Panc1 (cell line): Measurements from ENCODE around the gene KLC1. TPM values are rescaled to one million over a fixed set of nuclear protein-coding genes. Genes with fewer than 3 reads are reported as not detected.

ENCODE experiments used
- ATAC-seq: fragments of 200-7000 bp; cut with Tn5 transposase; 2 replicates; pipeline ENCODE4 v1.9.1; 2020; ENCODE audit warnings: mild to moderate bottlenecking, moderate library complexity
- BruUV-seq: library from RNA; stranded (reverse); fragments of 400-500 nt; replicated peaks from 2 replicates; lab custom pipeline; 2021; lab: Mats Ljungman, UMichigan
- CTCF ChIA-PET: fragments of 300-600 bp; sonication (Branson Sonifier 250); formaldehyde crosslinking; loops from one replicate; lab custom pipeline; 2022; ENCODE audit warnings: antibody characterized with exemption; lab: Charles Lee
- POLR2A ChIA-PET: fragments of 300-600 bp; sonication (Branson Sonifier 250); formaldehyde crosslinking; loops from one replicate; lab custom pipeline; 2022; ENCODE audit warnings: antibody characterized with exemption; lab: Charles Lee
- DNase-seq: peaks from one replicate; pipeline ENCODE4 v3.0.0-alpha.2; 2010; ENCODE audit warnings: low read depth, low spot score
- H3K27ac ChIP-seq: 2 replicates; pipeline ENCODE4 v1.5.1; 2011; ENCODE audit warnings: mild to moderate bottlenecking, low read length, inconsistent platforms
- H3K27me3 ChIP-seq: fragments of 200-500 bp; sonication (Bioruptor generic); 2 replicates; pipeline ENCODE4 v1.6.0; 2014; ENCODE audit warnings: low read length, inconsistent platforms; ENCODE audit not compliant: control insufficient read depth, insufficient read depth
- H3K36me3 ChIP-seq: fragments of 200-500 bp; sonication (Bioruptor generic); 2 replicates; pipeline ENCODE4 v1.5.1; 2014; ENCODE audit warnings: inconsistent platforms, mild to moderate bottlenecking, low read length, moderate library complexity; ENCODE audit not compliant: control insufficient read depth, insufficient read depth
- H3K4me1 ChIP-seq: 2 replicates; pipeline ENCODE4 v1.5.1; 2011; ENCODE audit warnings: inconsistent platforms, mild to moderate bottlenecking, low read length, moderate library complexity; ENCODE audit not compliant: control insufficient read depth, insufficient read depth
- H3K4me3 ChIP-seq, 2 experiments: 2 replicates each; pipeline ENCODE4 v1.5.1; 2011 to 2012; ENCODE audit warnings: low read depth in 2 of 2, low read length in 2 of 2, mild to moderate bottlenecking in 2 of 2, inconsistent platforms in 1 of 2, moderate library complexity in 1 of 2
- H3K9me3 ChIP-seq: fragments of 200-500 bp; sonication (Bioruptor generic); 2 replicates; pipeline ENCODE4 v1.5.1; 2014; ENCODE audit warnings: low read depth, mild to moderate bottlenecking, inconsistent platforms, low read length, moderate library complexity; ENCODE audit not compliant: control insufficient read depth, insufficient read depth
- POLR2AphosphoS5 ChIP-seq: IDR thresholded peaks from 2 replicates; pipeline ENCODE4 v1.6.1; 2012; ENCODE audit warnings: mild to moderate bottlenecking, low read depth, low read length, moderate library complexity
- REST ChIP-seq, 2 experiments: IDR thresholded peaks; 2 replicates each; pipeline ENCODE4 v1.6.1; 2011 to 2012; ENCODE audit warnings: low read depth in 2 of 2, control low read depth in 1 of 2, low read length in 1 of 2, mild to moderate bottlenecking in 1 of 2, moderate library complexity in 1 of 2; ENCODE audit not compliant: insufficient read depth in 1 of 2
- SIN3A ChIP-seq: IDR thresholded peaks from 2 replicates; pipeline ENCODE4 v1.6.1; 2012; ENCODE audit warnings: low read depth, mild to moderate bottlenecking, low read length, moderate library complexity, borderline replicate concordance; ENCODE audit not compliant: insufficient read depth
- TCF7L2 ChIP-seq: IDR thresholded peaks from 2 replicates; pipeline ENCODE4 v1.6.1; 2011; ENCODE audit warnings: mild to moderate bottlenecking, low read depth, low read length, inconsistent platforms
- in situ Hi-C: cut with HindIII; loops from 2 replicates; pipeline ENCODE4 v1.10.0; 2016; ENCODE audit warnings: low sequenced_read_pairs, low pct_unique_long_range_greater_than_20kb
- intact Hi-C: fragments of 100-400 bp; cut with micrococcal nuclease; formaldehyde crosslinking; loops from one replicate; pipeline ENCODE4 v1.10.0; 2022; ENCODE audit not compliant: unreplicated experiment
- total RNA-seq: library from RNA; stranded (reverse); gene quantifications from one replicate; pipeline ENCODE4 v1.2.1, GENCODE V29; 2021; ENCODE audit not compliant: unreplicated experiment
- TF ChIP-seq, protein P1 (sequence below): fragments of 450-650 bp; IDR thresholded peaks from 2 replicates; pipeline ENCODE4 v1.5.1; 2017; ENCODE audit warnings: mild to moderate bottlenecking

Gene KLC1
- total RNA-seq, 1 experiment from 2014 or later = 98.0 TPM

DNA sequence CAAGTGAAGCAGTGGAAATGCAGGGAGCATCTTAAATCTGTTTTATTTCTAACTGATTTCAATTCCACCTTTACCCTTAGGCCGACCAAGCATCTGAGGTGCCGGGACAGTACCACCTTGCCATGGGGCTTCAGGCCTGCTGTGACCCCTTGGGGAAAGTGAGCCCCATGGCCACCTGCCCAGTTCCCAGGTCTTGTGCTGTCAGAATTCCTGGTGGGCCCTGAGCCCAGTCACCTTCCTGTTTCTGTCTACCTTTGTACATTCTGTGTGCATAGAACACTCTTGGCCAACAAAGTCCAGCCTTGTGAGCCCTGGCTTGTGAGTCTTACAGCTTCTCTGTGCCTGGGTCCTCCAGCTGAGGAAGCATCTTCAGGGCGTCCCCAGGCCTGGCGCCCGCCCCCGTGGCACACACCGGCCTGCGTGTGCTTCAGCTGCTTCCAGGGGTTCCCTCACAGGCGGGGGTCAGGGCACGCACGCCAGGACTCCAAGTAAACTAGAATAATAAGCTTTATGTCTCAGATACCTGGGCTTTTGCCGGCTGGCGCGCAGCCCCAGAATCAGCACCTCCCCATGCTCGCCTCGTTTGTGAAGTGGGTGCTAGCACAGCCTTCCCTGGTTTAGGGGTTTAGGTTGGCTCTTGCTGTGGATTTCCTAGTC lies 96.9 kb downstream of the KLC1 start:
- H3K27ac ChIP-seq = no peak overlapping the region
- in situ Hi-C loops (no loop called here), intact Hi-C loops (no loop called here)
- H3K9me3 ChIP-seq = no peaks in the 10 kb centered on the region
- DNase-seq (no peak), ATAC-seq (no peak)
- TF ChIP-seq, protein P1, sequence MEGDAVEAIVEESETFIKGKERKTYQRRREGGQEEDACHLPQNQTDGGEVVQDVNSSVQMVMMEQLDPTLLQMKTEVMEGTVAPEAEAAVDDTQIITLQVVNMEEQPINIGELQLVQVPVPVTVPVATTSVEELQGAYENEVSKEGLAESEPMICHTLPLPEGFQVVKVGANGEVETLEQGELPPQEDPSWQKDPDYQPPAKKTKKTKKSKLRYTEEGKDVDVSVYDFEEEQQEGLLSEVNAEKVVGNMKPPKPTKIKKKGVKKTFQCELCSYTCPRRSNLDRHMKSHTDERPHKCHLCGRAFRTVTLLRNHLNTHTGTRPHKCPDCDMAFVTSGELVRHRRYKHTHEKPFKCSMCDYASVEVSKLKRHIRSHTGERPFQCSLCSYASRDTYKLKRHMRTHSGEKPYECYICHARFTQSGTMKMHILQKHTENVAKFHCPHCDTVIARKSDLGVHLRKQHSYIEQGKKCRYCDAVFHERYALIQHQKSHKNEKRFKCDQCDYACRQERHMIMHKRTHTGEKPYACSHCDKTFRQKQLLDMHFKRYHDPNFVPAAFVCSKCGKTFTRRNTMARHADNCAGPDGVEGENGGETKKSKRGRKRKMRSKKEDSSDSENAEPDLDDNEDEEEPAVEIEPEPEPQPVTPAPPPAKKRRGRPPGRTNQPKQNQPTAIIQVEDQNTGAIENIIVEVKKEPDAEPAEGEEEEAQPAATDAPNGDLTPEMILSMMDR = no peak
- no peak for TF ChIP-seq POLR2AphosphoS5
- no peak for TF ChIP-seq REST (IDR thresholded peaks at IDR 0.05; ENCODE audit: insufficient read depth in 1 of 2, low read depth in 2 of 2, low read length in 1 of 2)
- no peak for TF ChIP-seq SIN3A
- no peak for TF ChIP-seq TCF7L2
- BruUV-seq = no TSS peak
- no peaks in the 10 kb centered on the region for H3K36me3 ChIP-seq
- no peaks in the 10 kb centered on the region; the same call in 1 of the 2 replicates for H3K4me1 ChIP-seq
- CTCF ChIA-PET = no interaction called here
- POLR2A ChIA-PET = no interaction called here
- no peak overlapping the region for H3K4me3 ChIP-seq
- no peaks in the 10 kb centered on the region for H3K27me3 ChIP-seq

DNA sequence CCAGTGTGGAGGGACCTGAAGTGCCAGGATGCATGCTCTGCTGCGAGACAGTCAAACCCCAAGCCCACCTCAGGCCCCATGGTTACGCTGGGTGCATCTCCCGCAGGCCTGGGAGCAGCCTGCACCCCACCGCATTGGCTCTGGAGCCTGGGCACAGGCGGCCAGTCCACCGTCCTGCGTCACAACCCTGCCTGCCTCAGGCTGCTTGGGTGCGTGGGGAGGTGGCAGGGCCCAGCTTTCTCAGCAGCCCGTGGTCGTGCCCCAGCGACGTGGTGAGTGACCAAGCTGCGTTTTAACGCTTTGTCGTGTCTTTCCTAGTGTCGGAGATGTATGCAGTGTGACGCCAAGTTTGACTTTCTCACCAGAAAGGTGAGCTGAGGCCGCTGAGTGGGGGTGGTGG lies 97.5 kb downstream of the KLC1 start:
- ATAC-seq = no peak
- Histone ChIP-seq H3K4me1 (no peaks in the 10 kb centered on the region), H3K27ac (no peak overlapping the region), H3K4me3 (no peak overlapping the region), H3K36me3 (no peaks in the 10 kb centered on the region), H3K9me3 (no peaks in the 10 kb centered on the region), H3K27me3 (no peaks in the 10 kb centered on the region)
- in situ Hi-C loops (no loop called here), intact Hi-C loops (no loop called here)
- CTCF ChIA-PET = no interaction called here
- BruUV-seq = no TSS peak
- POLR2A ChIA-PET = no interaction called here
- no peak for DNase-seq
- TF ChIP-seq POLR2AphosphoS5 (no peak), SIN3A (no peak), REST (IDR thresholded peaks at IDR 0.05; ENCODE audit: insufficient read depth in 1 of 2, low read depth in 2 of 2, low read length in 1 of 2) (no peak), TCF7L2 (no peak)
- TF ChIP-seq, protein P1 = no peak
